GM23338 (cell line): ENCODE data around the gene CDH4. TPM values are rescaled to one million over a fixed set of nuclear protein-coding genes. Genes with fewer than 3 reads are reported as not detected.

Source experiments
- ATAC-seq: fragments of 200-7000 bp; cut with Tn5 transposase; 3 replicates; pipeline ENCODE4 v1.9.1; 2020
- DNase-seq: peaks from one replicate; pipeline ENCODE4 v3.0.0-alpha.2; 2015; ENCODE audit warnings: low spot score
- H2AFZ ChIP-seq: fragments of 200-600 bp; sonication (generic); 2 replicates; pipeline ENCODE4 v1.8.0; 2016; ENCODE audit warnings: antibody characterized with exemption, mild to moderate bottlenecking, moderate library complexity
- H3F3A ChIP-seq: fragments of 200-600 bp; sonication (generic); replicated peaks from 2 replicates; pipeline ENCODE4 v1.8.0; 2017; ENCODE audit warnings: antibody characterized with exemption, mixed run types, low read depth
- H3K27ac ChIP-seq: fragments of 200-600 bp; sonication (generic); 2 replicates; pipeline ENCODE4 v1.6.1; 2016; ENCODE audit warnings: low read depth
- H3K27me3 ChIP-seq: fragments of 200-600 bp; sonication (generic); 2 replicates; pipeline ENCODE4 v1.8.0; 2016; ENCODE audit warnings: mild to moderate bottlenecking, mixed run types, moderate library complexity; ENCODE audit not compliant: insufficient read depth
- H3K36me3 ChIP-seq: fragments of 200-600 bp; sonication (generic); 2 replicates; pipeline ENCODE4 v1.8.0; 2016; ENCODE audit warnings: mild to moderate bottlenecking; ENCODE audit not compliant: insufficient read depth
- H3K4me1 ChIP-seq: fragments of 200-600 bp; sonication (generic); 2 replicates; pipeline ENCODE4 v1.8.0; 2016; ENCODE audit warnings: mild to moderate bottlenecking, moderate library complexity; ENCODE audit not compliant: insufficient read depth
- H3K4me2 ChIP-seq: fragments of 200-600 bp; sonication (generic); 2 replicates; pipeline ENCODE4 v1.7.1; 2017; ENCODE audit warnings: mixed run types
- H3K4me3 ChIP-seq: fragments of 200-600 bp; sonication (generic); 2 replicates; pipeline ENCODE4 v1.6.1; 2016; ENCODE audit warnings: mixed run types
- H3K79me2 ChIP-seq: fragments of 200-600 bp; sonication (generic); replicated peaks from 2 replicates; pipeline ENCODE4 v1.8.0; 2017; ENCODE audit warnings: mild to moderate bottlenecking; ENCODE audit not compliant: insufficient read depth
- H3K9me2 ChIP-seq: fragments of 200-600 bp; sonication (generic); 2 replicates; pipeline ENCODE4 v1.8.0; 2017; ENCODE audit not compliant: insufficient read depth
- H4K20me1 ChIP-seq: fragments of 200-600 bp; sonication (generic); replicated peaks from 2 replicates; pipeline ENCODE4 v1.8.0; 2017; ENCODE audit warnings: mild to moderate bottlenecking; ENCODE audit not compliant: insufficient read depth
- H3K27ac Mint-ChIP-seq: 2 replicates; pipeline ENCODE4 v1.8.0; 2020; ENCODE audit warnings: inconsistent platforms, mild to moderate bottlenecking, moderate library complexity, mixed read lengths
- H3K27me3 Mint-ChIP-seq: 3 replicates; pipeline ENCODE4 v1.8.0; 2022; ENCODE audit warnings: low read depth, mild to moderate bottlenecking, moderate library complexity, mixed read lengths, inconsistent platforms; ENCODE audit not compliant: insufficient read depth, poor library complexity
- H3K36me3 Mint-ChIP-seq: 3 replicates; pipeline ENCODE4 v1.8.0; 2021; ENCODE audit warnings: low read depth, mild to moderate bottlenecking, inconsistent platforms, moderate library complexity, mixed read lengths
- H3K4me1 Mint-ChIP-seq: 3 replicates; pipeline ENCODE4 v1.8.0; 2020; ENCODE audit warnings: mild to moderate bottlenecking, inconsistent platforms, mixed read lengths
- H3K4me3 Mint-ChIP-seq: 3 replicates; pipeline ENCODE4 v1.8.0; 2021; ENCODE audit warnings: moderate library complexity, mild to moderate bottlenecking, inconsistent platforms, mixed read lengths
- H3K9me3 Mint-ChIP-seq: 3 replicates; pipeline ENCODE4 v1.8.0; 2020; ENCODE audit warnings: moderate library complexity, mild to moderate bottlenecking, inconsistent platforms, mixed read lengths
- CREB1 ChIP-seq: fragments of 250-450 bp; sonication (Bioruptor Pico); IDR thresholded peaks from 2 replicates; pipeline ENCODE4 v1.5.0; 2020; ENCODE audit warnings: low read depth, mild to moderate bottlenecking, moderate library complexity
- EZH2 ChIP-seq: fragments of 200-600 bp; sonication (generic); IDR thresholded peaks from one replicate; pipeline ENCODE4 v1.8.0; 2017; ENCODE audit warnings: antibody characterized with exemption, mild to moderate bottlenecking, low read depth; ENCODE audit not compliant: unreplicated experiment
- EZH2phosphoT487 ChIP-seq: fragments of 200-600 bp; sonication (generic); IDR thresholded peaks from one replicate; pipeline ENCODE4 v1.8.1; 2018; ENCODE audit warnings: antibody characterized with exemption; ENCODE audit not compliant: unreplicated experiment
- JUNB ChIP-seq: IDR thresholded peaks from one replicate; pipeline ENCODE4 v1.6.1; 2016; ENCODE audit warnings: antibody characterized with exemption; ENCODE audit not compliant: unreplicated experiment
- POLR2AphosphoS5 ChIP-seq: IDR thresholded peaks from 2 replicates; pipeline ENCODE4 v1.6.1; 2016; ENCODE audit warnings: antibody characterized with exemption, low read depth
- ZNF331 ChIP-seq: fragments of 250-450 bp; sonication (Bioruptor Pico); IDR thresholded peaks from 2 replicates; pipeline ENCODE4 v1.5.0; 2020; ENCODE audit warnings: low read depth, mild to moderate bottlenecking, moderate library complexity
- polyA plus RNA-seq: library from polyadenylated mRNA; unstranded; fragments of >200 nt; fragmentation: Nextera tagmentation; extraction: Ambion mirVana; gene quantifications from 2 replicates; pipeline ENCODE4 v1.2.1, GENCODE V29; 2016
- total RNA-seq: library from RNA; depleted of rRNA; stranded (reverse); fragments of >200 nt; shearing (Covaris generic); gene quantifications from 2 replicates; pipeline ENCODE4 v1.2.3, GENCODE V29; 2014
- TF ChIP-seq, protein P1 (sequence below), 2 experiments: fragments of 200-600 bp in 1 of 2; sonication (generic) in 1 of 2; conservative IDR thresholded peaks; 2 replicates each; pipeline versions ENCODE4 v1.5.1 to v1.6.1; 2016 to 2017; ENCODE audit warnings: antibody characterized with exemption in 2 of 2, low read depth in 2 of 2, mild to moderate bottlenecking in 2 of 2, moderate library complexity in 1 of 2
- TF ChIP-seq, protein P2 (sequence below): fragments of 250-450 bp; sonication (Bioruptor Pico); IDR thresholded peaks from 2 replicates; pipeline ENCODE4 v1.5.0; 2020; ENCODE audit warnings: mild to moderate bottlenecking, moderate library complexity
- TF ChIP-seq, protein P3 (sequence below): IDR thresholded peaks from 2 replicates; pipeline ENCODE4 v1.6.1; 2016; ENCODE audit warnings: antibody characterized with exemption

Gene CDH4
- total and polyA plus RNA-seq, 2 experiments from 2014 or later = 1.2 to 4.2 TPM

DNA sequence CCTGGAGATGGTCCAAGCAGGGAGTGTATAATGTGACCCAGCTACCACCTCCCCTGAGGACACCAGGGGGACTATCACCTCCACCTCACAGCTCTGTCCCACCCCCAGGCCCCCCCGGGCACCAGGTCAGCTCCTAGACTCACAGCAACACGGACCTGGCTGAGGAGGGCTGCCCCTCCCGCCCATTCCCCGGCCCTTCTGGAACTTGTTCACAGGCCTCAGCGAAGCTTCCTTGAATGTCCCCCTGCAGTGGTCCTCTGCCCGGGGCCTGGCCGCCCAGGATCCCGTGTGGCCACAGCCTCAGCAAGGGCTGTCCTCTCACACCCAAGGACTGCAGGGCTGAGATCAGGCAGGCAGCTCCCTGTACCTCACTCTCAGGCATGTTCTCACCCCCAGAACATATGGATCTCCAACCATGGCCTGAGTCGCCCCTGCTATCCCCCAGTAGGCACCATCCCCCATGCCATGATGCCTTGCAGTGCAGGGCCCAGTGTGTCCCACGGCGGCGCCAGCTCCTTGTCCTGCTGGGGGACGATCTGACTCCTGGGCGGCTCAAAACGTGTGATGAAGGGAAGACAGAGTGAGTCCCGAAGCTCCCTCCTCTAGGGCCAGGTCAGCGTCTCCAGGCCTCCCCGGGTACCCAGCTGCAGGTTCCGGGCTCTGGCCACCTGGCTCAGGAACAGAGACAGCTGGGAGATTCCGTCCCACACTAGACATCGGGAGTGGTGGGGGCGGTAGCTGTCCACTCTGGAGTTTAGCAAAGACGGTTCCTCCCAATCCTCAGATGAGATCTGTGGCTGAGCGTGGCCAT is 655.2 kb downstream of the CDH4 start:
- Histone ChIP-seq H3K36me3 (no peaks in the 10 kb centered on the region), H3K4me2 (no peak overlapping the region), H3K79me2 (no peaks in the 10 kb centered on the region), H3K27ac (no peak overlapping the region), H2AFZ (no peak overlapping the region), H3K4me1 (no peaks in the 10 kb centered on the region), H3K9me2 (no peaks in the 10 kb centered on the region), H3K4me3 (no peak overlapping the region), H4K20me1 (no peaks in the 10 kb centered on the region), H3K27me3 (no peaks in the 10 kb centered on the region), H3F3A (no peaks in the 10 kb centered on the region)
- H3K27me3 Mint-ChIP-seq = peaks cover 1% of the 10 kb centered on the region
- H3K4me1 Mint-ChIP-seq = no peaks in the 10 kb centered on the region
- no peak for DNase-seq
- 0 out of 2 replicates have a peak overlapping the region, but pooled peaks have one; percentile 36 for H3K27ac Mint-ChIP-seq
- no peak for ATAC-seq
- H3K36me3 Mint-ChIP-seq = no peaks in the 10 kb centered on the region
- H3K4me3 Mint-ChIP-seq = no peak overlapping the region
- H3K9me3 Mint-ChIP-seq = no peaks in the 10 kb centered on the region
- TF ChIP-seq, protein P1, sequence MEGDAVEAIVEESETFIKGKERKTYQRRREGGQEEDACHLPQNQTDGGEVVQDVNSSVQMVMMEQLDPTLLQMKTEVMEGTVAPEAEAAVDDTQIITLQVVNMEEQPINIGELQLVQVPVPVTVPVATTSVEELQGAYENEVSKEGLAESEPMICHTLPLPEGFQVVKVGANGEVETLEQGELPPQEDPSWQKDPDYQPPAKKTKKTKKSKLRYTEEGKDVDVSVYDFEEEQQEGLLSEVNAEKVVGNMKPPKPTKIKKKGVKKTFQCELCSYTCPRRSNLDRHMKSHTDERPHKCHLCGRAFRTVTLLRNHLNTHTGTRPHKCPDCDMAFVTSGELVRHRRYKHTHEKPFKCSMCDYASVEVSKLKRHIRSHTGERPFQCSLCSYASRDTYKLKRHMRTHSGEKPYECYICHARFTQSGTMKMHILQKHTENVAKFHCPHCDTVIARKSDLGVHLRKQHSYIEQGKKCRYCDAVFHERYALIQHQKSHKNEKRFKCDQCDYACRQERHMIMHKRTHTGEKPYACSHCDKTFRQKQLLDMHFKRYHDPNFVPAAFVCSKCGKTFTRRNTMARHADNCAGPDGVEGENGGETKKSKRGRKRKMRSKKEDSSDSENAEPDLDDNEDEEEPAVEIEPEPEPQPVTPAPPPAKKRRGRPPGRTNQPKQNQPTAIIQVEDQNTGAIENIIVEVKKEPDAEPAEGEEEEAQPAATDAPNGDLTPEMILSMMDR (conservative IDR thresholded peaks at IDR 0.05; ENCODE audit: low read depth in 2 of 2) = no peak
- no peak for TF ChIP-seq EZH2phosphoT487
- no peak for TF ChIP-seq JUNB
- TF ChIP-seq CREB1 (CRISPR knock-in tag) = no peak

DNA sequence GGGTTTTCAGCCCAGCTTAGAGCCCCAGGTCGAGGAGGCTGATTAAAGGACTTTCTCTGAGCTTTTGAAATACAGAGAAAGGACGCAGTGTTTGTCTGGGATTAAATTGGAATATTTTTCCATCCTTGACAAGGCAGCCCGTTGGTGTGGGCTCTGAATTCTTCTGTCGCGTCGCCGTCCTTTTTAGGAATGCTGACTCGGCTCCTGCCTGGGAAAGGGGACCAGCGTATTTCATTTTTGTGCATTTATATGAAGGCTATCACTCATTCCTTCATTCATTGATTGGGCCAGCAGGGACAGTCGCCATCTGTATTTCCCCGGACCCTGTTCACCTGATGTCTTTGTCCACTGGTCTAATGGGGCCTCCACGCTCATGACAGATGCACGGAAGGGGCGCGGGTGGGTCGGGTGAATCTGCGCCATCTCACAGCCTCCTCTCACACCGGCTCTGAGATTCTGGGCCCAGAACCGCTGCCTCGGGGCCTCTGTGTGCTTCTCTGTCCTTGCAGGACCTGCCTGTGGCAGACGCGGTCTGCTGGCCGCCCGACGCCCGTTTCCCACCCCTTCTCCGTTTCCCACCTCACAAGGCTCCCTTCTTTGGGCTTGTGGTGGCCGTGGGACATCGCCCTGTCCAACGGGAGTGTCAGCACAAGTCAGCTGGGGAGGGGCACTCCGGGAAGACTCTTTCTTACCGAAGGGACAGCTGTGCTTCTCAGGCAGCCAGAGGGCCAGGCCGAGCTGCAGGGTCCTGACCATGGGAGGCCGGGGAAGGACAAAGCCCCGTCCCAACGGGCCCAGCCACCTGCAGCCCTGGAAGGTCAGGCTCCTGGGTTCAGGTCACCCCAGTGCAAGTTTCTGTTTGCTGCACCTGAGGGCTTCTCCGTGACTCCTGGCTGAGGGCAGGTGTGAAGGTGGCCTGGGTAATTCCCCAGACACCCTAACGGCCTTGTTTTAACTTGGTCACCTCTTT is 656.3 kb downstream of the CDH4 start:
- no peaks in the 10 kb centered on the region for H3K36me3 ChIP-seq
- DNase-seq = no peak
- Mint-ChIP-seq H3K27ac (no peak overlapping the region), H3K4me3 (no peak overlapping the region), H3K4me1 (no peaks in the 10 kb centered on the region), H3K36me3 (no peaks in the 10 kb centered on the region), H3K27me3 (peaks cover 1% of the 10 kb centered on the region), H3K9me3 (no peaks in the 10 kb centered on the region)
- H3K4me3 ChIP-seq = no peak overlapping the region
- H3F3A ChIP-seq = no peaks in the 10 kb centered on the region
- no peak overlapping the region for H3K4me2 ChIP-seq
- H3K27ac ChIP-seq = no peak overlapping the region
- H3K9me2 ChIP-seq = no peaks in the 10 kb centered on the region
- no peaks in the 10 kb centered on the region for H3K27me3 ChIP-seq
- no peaks in the 10 kb centered on the region for H3K4me1 ChIP-seq
- no peaks in the 10 kb centered on the region for H4K20me1 ChIP-seq
- no peak overlapping the region for H2AFZ ChIP-seq
- no peaks in the 10 kb centered on the region for H3K79me2 ChIP-seq
- no peak; the same call in 2 of the 3 replicates for ATAC-seq
- TF ChIP-seq POLR2AphosphoS5 = no peak
- no peak for TF ChIP-seq EZH2
- TF ChIP-seq, protein P2, sequence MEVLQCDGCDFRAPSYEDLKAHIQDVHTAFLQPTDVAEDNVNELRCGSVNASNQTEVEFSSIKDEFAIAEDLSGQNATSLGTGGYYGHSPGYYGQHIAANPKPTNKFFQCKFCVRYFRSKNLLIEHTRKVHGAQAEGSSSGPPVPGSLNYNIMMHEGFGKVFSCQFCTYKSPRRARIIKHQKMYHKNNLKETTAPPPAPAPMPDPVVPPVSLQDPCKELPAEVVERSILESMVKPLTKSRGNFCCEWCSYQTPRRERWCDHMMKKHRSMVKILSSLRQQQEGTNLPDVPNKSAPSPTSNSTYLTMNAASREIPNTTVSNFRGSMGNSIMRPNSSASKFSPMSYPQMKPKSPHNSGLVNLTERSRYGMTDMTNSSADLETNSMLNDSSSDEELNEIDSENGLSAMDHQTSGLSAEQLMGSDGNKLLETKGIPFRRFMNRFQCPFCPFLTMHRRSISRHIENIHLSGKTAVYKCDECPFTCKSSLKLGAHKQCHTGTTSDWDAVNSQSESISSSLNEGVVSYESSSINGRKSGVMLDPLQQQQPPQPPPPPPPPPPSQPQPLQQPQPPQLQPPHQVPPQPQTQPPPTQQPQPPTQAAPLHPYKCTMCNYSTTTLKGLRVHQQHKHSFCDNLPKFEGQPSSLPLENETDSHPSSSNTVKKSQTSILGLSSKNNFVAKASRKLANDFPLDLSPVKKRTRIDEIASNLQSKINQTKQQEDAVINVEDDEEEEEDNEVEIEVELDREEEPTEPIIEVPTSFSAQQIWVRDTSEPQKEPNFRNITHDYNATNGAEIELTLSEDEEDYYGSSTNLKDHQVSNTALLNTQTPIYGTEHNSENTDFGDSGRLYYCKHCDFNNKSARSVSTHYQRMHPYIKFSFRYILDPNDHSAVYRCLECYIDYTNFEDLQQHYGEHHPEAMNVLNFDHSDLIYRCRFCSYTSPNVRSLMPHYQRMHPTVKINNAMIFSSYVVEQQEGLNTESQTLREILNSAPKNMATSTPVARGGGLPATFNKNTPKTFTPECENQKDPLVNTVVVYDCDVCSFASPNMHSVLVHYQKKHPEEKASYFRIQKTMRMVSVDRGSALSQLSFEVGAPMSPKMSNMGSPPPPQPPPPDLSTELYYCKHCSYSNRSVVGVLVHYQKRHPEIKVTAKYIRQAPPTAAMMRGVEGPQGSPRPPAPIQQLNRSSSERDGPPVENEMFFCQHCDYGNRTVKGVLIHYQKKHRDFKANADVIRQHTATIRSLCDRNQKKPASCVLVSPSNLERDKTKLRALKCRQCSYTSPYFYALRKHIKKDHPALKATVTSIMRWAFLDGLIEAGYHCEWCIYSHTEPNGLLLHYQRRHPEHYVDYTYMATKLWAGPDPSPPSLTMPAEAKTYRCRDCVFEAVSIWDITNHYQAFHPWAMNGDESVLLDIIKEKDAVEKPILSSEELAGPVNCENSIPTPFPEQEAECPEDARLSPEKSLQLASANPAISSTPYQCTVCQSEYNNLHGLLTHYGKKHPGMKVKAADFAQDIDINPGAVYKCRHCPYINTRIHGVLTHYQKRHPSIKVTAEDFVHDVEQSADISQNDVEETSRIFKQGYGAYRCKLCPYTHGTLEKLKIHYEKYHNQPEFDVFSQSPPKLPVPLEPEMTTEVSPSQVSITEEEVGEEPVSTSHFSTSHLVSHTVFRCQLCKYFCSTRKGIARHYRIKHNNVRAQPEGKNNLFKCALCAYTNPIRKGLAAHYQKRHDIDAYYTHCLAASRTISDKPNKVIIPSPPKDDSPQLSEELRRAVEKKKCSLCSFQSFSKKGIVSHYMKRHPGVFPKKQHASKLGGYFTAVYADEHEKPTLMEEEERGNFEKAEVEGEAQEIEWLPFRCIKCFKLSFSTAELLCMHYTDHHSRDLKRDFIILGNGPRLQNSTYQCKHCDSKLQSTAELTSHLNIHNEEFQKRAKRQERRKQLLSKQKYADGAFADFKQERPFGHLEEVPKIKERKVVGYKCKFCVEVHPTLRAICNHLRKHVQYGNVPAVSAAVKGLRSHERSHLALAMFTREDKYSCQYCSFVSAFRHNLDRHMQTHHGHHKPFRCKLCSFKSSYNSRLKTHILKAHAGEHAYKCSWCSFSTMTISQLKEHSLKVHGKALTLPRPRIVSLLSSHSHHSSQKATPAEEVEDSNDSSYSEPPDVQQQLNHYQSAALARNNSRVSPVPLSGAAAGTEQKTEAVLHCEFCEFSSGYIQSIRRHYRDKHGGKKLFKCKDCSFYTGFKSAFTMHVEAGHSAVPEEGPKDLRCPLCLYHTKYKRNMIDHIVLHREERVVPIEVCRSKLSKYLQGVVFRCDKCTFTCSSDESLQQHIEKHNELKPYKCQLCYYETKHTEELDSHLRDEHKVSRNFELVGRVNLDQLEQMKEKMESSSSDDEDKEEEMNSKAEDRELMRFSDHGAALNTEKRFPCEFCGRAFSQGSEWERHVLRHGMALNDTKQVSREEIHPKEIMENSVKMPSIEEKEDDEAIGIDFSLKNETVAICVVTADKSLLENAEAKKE (CRISPR knock-in tag) = no peak
- no peak for TF ChIP-seq JUNB
- TF ChIP-seq, protein P3, sequence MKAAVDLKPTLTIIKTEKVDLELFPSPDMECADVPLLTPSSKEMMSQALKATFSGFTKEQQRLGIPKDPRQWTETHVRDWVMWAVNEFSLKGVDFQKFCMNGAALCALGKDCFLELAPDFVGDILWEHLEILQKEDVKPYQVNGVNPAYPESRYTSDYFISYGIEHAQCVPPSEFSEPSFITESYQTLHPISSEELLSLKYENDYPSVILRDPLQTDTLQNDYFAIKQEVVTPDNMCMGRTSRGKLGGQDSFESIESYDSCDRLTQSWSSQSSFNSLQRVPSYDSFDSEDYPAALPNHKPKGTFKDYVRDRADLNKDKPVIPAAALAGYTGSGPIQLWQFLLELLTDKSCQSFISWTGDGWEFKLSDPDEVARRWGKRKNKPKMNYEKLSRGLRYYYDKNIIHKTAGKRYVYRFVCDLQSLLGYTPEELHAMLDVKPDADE = no peak
- TF ChIP-seq ZNF331 = no peak
- TF ChIP-seq CREB1 (CRISPR knock-in tag) = no peak
